Subcutaneous abdominal adipose tissue (tissue), 5 donors: ENCODE results near the gene NAA38.
"Not testable (repeated sequence)": the region's sequence is repeated elsewhere in the genome, so short reads cannot be mapped to it uniquely, and the experiment has no call there.

Experiments
- H3K27ac ChIP-seq: one replicate; pipeline ENCODE4 v1.7.0; 2013; ENCODE audit warnings: low read depth, mild to moderate bottlenecking, inconsistent platforms, low read length, moderate library complexity
- H3K27me3 ChIP-seq, 5 donors: one replicate each; pipeline ENCODE4 v1.7.0; 2013; ENCODE audit warnings: low read length in 5 of 5, inconsistent platforms in 1 of 5; ENCODE audit not compliant: control insufficient read depth in 5 of 5, insufficient read depth in 4 of 5
- H3K36me3 ChIP-seq, 5 donors: one replicate each; pipeline ENCODE4 v1.7.0; 2013; ENCODE audit warnings: low read length in 5 of 5; ENCODE audit not compliant: control insufficient read depth in 5 of 5, insufficient read depth in 5 of 5
- H3K4me1 ChIP-seq, 5 donors: one replicate each; pipeline ENCODE4 v1.7.0; 2013; ENCODE audit warnings: low read length in 5 of 5, mild to moderate bottlenecking in 3 of 5, moderate library complexity in 1 of 5; ENCODE audit not compliant: control insufficient read depth in 5 of 5, insufficient read depth in 5 of 5
- H3K4me3 ChIP-seq, 5 donors: one replicate each; pipeline ENCODE4 v1.7.0; 2013; ENCODE audit warnings: low read length in 5 of 5, low read depth in 1 of 5
- H3K9ac ChIP-seq, 5 donors: one replicate each; pipeline ENCODE4 v1.7.0; 2013; ENCODE audit warnings: low read length in 5 of 5, mild to moderate bottlenecking in 4 of 5, moderate library complexity in 3 of 5
- H3K9me3 ChIP-seq, 5 donors: one replicate each; pipeline ENCODE4 v1.7.0; 2013; ENCODE audit warnings: low read length in 5 of 5; ENCODE audit not compliant: control insufficient read depth in 5 of 5
- donor health status: healthy.
- donor health status: healthy.
- donor health status: healthy.
- donor health status: healthy.
- donor health status: healthy.

NAA38 gene

DNA sequence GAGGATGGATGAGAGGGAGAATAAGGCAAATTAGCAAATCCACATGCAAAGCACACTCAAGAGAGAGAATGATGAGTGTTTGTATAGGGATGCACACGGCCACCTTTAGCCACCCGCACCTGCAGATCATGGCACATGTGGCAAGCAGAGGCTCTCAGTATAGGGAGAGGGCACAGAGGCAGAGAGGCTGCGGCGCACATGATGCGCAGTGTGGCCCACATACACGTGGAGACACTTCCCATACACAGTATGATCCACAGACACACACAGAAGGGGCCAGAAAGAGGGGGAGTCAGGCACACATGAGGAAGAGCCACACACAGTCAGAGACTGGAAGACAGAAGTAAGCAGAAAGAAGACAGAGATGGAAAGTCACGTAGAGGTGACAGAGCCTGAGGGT lies 24.7 kb upstream of the NAA38 start:
- no peak overlapping the region for H3K27ac ChIP-seq
- peaks cover 0 to 13% (median 6%) of the 10 kb centered on the region in 5 donors for H3K27me3 ChIP-seq
- peaks cover 0 to 20% (median 4%) of the 10 kb centered on the region in 5 donors for H3K36me3 ChIP-seq
- H3K4me1 ChIP-seq, result peaks cover 0 to 32% (median 20%) of the 10 kb centered on the region in 5 donors
- H3K9me3 ChIP-seq, result no peaks in the 10 kb centered on the region
- no peak overlapping the region for H3K9ac ChIP-seq
- H3K4me3 ChIP-seq, result no peak overlapping the region

DNA sequence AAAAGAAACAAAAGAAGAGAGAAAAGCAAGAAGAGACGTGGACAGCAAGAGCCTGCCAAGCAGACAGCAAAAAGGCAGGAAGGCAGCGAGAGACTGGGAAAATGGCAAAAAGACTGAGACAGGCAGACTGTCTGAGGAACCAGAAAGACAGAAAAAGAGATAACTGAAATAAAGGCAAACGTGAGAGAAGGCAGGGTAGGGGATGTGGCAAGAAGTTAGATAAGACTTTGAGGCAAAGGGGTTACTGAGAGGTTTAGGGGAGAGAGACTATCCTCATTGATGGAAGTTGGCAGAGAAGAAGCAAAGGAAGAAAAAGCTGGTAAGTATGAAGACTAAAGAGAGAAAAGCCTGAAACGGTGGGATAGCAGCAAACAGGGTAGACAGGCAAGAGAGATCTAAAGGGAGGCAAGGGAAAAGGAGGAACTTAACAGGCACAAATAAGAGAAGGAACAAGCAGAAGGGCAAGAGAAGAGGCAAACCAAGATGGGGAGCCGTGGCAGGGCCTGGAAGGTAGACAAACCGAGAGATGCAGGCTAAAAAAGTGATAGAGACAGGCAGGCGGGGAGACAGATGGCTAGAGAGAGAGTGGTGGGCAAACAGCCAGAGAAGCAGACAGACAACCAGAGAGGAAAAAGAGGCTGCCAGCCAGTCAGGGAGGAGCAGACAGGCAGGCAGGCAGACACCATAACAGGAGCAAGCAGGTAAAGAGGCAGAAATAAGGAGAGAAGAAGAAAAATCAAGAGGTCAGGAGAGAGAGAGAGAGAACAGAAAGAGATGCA lies 24.1 kb upstream of the NAA38 start:
- peaks cover 0 to 13% (median 6%) of the 10 kb centered on the region in 5 donors for H3K27me3 ChIP-seq
- H3K4me1 ChIP-seq, result peaks cover 0 to 26% (median 14%) of the 10 kb centered on the region in 5 donors
- H3K9ac ChIP-seq, result no peak overlapping the region
- H3K9me3 ChIP-seq, result no peaks in the 10 kb centered on the region
- no peak overlapping the region for H3K27ac ChIP-seq
- peaks cover 0 to 20% (median 4%) of the 10 kb centered on the region in 5 donors for H3K36me3 ChIP-seq
- H3K4me3 ChIP-seq, result no peak overlapping the region

DNA sequence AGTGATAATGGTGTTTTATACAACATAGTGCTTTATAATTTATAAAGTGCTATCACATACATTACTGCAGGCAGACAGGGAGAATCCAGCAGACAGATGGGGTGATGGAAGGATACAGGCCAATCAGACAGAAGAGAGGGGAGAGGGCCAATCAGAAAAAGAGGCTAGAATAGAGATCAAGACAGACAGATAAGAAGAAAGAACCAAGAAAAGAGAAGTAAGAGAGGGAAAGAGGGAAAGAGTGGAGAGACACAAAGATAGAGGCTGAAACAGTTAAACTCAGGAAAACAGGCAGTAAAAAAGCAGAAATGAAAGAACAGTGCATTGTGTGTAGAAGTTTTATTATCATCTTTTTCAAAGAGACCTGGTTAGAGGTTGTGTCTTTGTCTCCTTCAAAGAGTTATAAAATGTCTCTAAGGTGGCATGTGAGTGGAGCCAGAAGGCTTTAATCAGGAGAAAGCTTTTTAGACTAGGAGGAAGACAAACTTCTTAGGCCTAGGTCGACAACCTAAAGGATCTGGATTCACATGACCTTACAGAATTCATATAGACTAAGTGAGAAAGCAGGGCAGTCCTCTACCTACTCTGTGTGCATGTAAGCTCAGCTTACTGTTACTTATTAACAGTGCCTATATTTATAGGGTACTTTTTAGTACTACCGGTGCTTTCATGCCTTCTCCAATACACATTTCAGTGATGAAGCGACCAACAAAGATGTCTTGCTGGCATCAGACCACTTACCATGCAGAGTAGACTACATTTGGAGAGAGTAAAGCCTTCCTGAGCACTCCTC lies 22.9 kb upstream of the NAA38 start:
- H3K27ac ChIP-seq, result no peak overlapping the region
- no peak overlapping the region for H3K4me3 ChIP-seq
- no peak overlapping the region for H3K9ac ChIP-seq

DNA sequence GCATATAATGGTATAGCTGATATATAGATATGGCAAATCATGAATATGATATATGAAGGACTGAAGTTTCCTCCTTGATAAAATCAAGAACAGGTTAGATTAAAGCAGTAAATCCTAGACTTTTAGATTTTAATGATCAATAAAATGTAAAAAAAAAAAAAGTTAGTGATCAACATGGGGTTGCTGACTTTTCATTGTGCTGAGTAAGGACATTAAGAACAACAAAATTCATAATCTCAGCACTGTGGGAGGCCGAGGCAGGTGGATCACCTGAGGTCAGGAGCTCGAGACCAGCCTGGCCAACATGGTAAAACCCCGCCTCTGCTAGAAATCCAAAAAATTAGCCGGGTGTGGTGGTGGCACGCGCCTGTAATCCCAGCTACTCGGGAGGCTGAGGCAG lies 20.9 kb upstream of the NAA38 start:
- peaks cover 0 to 20% (median 4%) of the 10 kb centered on the region in 5 donors for H3K36me3 ChIP-seq
- H3K27me3 ChIP-seq, result peaks cover 0 to 5% (median 5%) of the 10 kb centered on the region in 5 donors
- H3K4me3 ChIP-seq, result no peak overlapping the region
- no peak overlapping the region for H3K9ac ChIP-seq
- no peak overlapping the region for H3K27ac ChIP-seq
- peaks cover 0 to 15% (median 0%) of the 10 kb centered on the region in 5 donors for H3K4me1 ChIP-seq
- no peaks in the 10 kb centered on the region for H3K9me3 ChIP-seq

More for the DNA sequence above, 22.9 kb upstream of the NAA38 start:
- Histone ChIP-seq H3K4me1 (peaks cover 0 to 15% (median 3%) of the 10 kb centered on the region in 5 donors), H3K36me3 (peaks cover 0 to 20% (median 4%) of the 10 kb centered on the region in 5 donors), H3K27me3 (peaks cover 0 to 5% (median 5%) of the 10 kb centered on the region in 5 donors), H3K9me3 (no peaks in the 10 kb centered on the region)

DNA sequence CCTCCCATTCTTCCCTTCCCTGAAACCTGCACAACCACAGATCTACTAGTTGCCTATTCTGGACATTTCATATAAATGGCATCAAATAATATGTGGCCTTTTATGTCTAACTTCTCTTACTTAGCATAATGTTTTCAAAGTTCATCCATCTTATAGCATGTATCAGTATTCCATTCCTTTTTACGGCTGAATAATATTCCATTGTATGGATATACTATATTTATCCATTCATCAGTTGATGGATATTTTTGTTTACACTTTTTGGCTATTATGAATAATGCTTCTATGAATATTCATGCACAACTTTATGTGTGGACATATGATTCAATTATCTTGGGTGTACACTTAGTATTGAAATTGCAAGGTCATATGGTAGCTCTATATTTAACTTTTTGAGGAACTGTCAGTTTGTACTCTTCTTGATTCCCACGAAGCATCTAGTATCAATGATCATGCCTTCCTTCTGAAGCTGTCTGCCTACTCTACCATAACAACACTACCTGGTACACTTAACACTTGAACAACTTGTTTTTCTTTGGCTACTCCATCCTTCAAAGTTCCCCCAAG lies 18.5 kb upstream of the NAA38 start:
- no peak overlapping the region for H3K4me3 ChIP-seq
- H3K27ac ChIP-seq, result no peak overlapping the region
- no peaks in the 10 kb centered on the region for H3K27me3 ChIP-seq
- H3K9me3 ChIP-seq, result no peaks in the 10 kb centered on the region
- peaks cover 0 to 11% (median 4%) of the 10 kb centered on the region in 5 donors for H3K36me3 ChIP-seq
- H3K9ac ChIP-seq, result no peak overlapping the region
- peaks cover 0 to 5% (median 0%) of the 10 kb centered on the region in 5 donors for H3K4me1 ChIP-seq

DNA sequence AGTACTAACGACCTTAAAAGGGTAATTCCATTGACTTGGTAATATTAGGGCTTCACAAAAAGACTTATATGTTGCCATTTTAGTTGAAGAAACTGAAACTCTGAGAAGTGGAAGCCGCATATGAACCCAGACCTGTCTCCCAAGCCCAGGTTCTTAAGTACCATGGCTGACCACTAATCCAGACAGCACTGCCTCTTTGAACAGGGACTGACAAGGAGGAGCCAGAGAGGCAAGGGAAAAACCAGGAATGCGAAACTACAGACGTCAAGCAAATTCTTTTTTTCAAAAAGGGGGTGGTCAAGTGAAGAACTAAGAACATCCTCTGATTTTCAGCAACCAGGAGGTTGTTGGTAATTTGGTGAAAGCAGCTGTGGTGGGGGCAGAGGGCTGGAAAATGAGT lies 15.7 kb upstream of the NAA38 start:
- Histone ChIP-seq H3K4me1 (peaks cover 0 to under 1% (median 0%) of the 10 kb centered on the region in 5 donors), H3K4me3 (no peak overlapping the region), H3K27me3 (no peaks in the 10 kb centered on the region), H3K9ac (no peak overlapping the region), H3K36me3 (peaks cover 0 to 4% (median 0%) of the 10 kb centered on the region in 5 donors), H3K9me3 (no peaks in the 10 kb centered on the region), H3K27ac (no peak overlapping the region)

DNA sequence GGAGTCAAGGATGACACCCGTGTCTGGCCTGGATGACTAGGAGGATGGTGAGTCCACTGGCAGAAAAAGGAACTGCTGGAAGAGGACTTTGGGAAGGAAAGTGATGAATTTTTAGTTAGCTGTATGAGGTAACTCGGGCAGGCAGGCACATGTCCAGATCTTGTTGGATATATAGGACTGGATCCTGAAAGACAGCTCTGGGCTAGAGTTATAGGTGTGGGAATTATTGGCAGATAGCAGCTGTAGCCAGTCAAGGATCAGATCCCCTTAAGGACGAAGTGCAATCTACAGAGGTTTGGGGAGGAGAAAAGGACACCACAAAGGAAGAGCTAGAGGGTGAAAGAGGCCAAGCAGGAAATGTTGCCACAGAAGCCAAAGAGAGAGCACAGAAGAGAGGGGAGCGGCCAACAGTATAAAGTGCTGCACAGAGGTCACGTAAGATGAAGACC lies 10.5 kb upstream of the NAA38 start:
- no peak overlapping the region for H3K9ac ChIP-seq
- H3K27ac ChIP-seq, result no peak overlapping the region
- no peak overlapping the region for H3K4me3 ChIP-seq

DNA sequence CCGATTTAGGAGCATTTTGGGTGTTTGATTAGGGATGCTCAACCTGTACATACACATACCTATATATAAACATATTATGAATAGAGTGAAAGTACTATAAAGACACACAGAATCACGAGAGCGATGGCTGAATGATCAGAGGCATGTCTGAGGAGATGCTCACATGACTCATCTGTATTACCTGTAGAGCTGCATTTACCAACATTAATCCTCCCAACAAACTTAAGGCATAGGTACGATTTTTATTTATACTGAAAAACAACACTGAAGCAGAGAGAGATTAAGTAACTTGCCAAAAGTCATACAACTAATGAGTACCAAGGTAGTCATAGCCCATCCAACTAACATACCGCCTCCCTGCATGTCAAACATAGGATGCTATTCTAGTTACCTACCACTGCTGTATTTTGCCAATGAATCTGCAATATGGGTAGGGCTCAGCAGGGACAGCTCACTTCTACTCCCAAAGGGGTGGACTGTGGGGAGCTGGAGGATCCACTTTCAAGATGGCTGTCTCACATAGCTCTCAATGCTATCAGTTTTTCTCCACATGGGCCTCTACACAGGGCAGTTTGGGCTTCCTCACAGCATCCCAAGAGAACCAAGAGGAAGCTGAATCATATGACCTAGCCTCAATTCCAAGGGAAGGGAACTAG lies 7.8 kb upstream of the NAA38 start:
- no peak overlapping the region for H3K27ac ChIP-seq
- H3K27me3 ChIP-seq, result no peaks in the 10 kb centered on the region
- H3K36me3 ChIP-seq, result peaks cover 0 to 14% (median 3%) of the 10 kb centered on the region in 5 donors
- peaks cover 0 to 4% (median 0%) of the 10 kb centered on the region in 5 donors for H3K9me3 ChIP-seq
- peaks cover 0 to 3% (median 0%) of the 10 kb centered on the region in 5 donors for H3K4me1 ChIP-seq
- H3K4me3 ChIP-seq, result no peak overlapping the region
- H3K9ac ChIP-seq, result no peak overlapping the region

More for the DNA sequence above, 10.5 kb upstream of the NAA38 start:
- peaks cover 0 to 3% (median 0%) of the 10 kb centered on the region in 5 donors for H3K4me1 ChIP-seq
- H3K36me3 ChIP-seq, result peaks cover 0 to 5% (median 2%) of the 10 kb centered on the region in 5 donors
- H3K9me3 ChIP-seq, result peaks cover 0 to 4% (median 0%) of the 10 kb centered on the region in 5 donors
- no peaks in the 10 kb centered on the region for H3K27me3 ChIP-seq

DNA sequence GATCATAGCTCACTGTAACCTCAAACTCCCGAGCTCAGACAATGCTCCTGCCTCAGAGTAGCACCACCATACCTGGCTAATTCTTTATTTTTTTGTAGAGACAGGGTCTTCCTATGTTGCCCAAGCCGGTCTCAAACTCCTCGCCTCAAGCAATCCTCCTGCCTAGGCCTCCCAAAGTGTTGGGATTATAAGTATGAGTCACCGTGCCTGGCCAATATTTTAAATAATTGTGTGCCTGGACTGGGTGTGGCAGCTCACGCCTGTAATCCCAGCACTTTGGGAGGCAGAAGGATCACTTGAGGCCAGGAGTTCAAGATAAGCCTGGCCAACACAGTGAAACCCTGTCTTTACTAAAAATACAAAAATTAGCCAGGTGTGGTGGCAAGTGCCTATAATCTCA lies 7.0 kb upstream of the NAA38 start:
- H3K36me3 ChIP-seq, result peaks cover 0 to 17% (median 4%) of the 10 kb centered on the region in 5 donors
- not testable (repeated sequence) for H3K27ac ChIP-seq

More for the DNA sequence above, 7.0 kb upstream of the NAA38 start:
- not testable (repeated sequence) for H3K4me1 ChIP-seq, H3K9me3 ChIP-seq, H3K4me3 ChIP-seq, H3K27me3 ChIP-seq, H3K9ac ChIP-seq
